Measurements from ENCODE around the gene NRGN.

DNA sequence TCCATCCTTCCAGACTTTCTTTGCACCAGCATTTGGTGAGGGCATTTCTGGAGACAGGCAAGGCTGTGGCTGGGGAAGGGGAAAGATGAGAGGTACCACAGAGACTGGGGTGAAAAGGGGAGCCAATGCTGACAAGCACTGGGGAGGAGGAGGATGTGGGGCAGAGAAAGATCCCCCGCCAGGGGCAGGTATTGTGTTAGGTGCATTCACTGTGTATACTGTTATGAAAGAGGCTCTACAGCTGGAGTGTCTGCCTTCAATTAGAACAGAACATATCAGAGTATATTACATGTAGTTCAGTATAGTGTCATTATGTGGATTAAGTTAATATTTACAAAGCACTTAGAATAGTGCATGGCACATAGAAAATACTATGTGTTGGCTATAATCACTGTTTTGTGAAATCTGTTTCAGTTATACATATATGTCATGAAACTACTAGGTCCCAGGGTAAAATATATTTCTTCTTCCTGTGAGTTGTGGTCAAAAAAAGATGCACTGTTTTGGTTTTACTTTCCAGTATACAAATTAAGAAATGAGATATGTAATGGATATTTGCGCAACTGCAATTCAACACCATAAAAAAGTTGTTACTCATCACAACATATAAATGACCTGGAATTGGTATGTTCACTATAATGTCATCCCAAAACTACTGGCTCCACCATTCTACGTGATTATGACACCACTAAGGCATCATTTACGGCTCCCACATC lies 52.0 kb downstream of the NRGN start:
- TF ChIP-seq EZH2 (IDR thresholded peaks at IDR 0.05; ENCODE audit: insufficient read depth, poor library complexity, severe bottlenecking), result no peak
- no peak for TF ChIP-seq EZH2phosphoT487 (IDR thresholded peaks at IDR 0.05; ENCODE audit: insufficient read depth, low read depth)
